Measurements from ENCODE around the gene CALHM4. TPM values are rescaled to one million over a fixed set of nuclear protein-coding genes. Genes with fewer than 3 reads are reported as not detected.

Gene CALHM4
- total RNA-seq, 6 experiments from 2014 or later: not detected

- peak; percentile 87 to 95 (median 92) for ATAC-seq
- H3K9me3 ChIP-seq: no peaks in the 10 kb centered on the region
- 58% methylated on average over 12 of the region's 12 CpGs for WGBS (ENCODE audit: insufficient coverage, low coverage, low lambda C conversion rate, missing lambda C conversion rate)
- no peak overlapping the region for H3K4me3 ChIP-seq
- H3K4me1 ChIP-seq: peaks cover 0 to 6% (median 0%) of the 10 kb centered on the region in 4 donors
- H3K27me3 ChIP-seq: no peaks in the 10 kb centered on the region
- H3K27ac ChIP-seq: no peak overlapping the region
- H3K36me3 ChIP-seq: no peaks in the 10 kb centered on the region
- no peak for TF ChIP-seq POLR2A (IDR thresholded peaks at IDR 0.05)
- TF ChIP-seq, protein P1, sequence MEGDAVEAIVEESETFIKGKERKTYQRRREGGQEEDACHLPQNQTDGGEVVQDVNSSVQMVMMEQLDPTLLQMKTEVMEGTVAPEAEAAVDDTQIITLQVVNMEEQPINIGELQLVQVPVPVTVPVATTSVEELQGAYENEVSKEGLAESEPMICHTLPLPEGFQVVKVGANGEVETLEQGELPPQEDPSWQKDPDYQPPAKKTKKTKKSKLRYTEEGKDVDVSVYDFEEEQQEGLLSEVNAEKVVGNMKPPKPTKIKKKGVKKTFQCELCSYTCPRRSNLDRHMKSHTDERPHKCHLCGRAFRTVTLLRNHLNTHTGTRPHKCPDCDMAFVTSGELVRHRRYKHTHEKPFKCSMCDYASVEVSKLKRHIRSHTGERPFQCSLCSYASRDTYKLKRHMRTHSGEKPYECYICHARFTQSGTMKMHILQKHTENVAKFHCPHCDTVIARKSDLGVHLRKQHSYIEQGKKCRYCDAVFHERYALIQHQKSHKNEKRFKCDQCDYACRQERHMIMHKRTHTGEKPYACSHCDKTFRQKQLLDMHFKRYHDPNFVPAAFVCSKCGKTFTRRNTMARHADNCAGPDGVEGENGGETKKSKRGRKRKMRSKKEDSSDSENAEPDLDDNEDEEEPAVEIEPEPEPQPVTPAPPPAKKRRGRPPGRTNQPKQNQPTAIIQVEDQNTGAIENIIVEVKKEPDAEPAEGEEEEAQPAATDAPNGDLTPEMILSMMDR (IDR thresholded peaks at IDR 0.05): peak; percentile 77 to 87 (median 82)
- intact Hi-C loops (cut with DNase I): no loop called here
- peak in 1 of 3 donors; percentile 58 for DNase-seq
Measured at GRCh38 chr6:116531675-116532570, 21.6 kb upstream of the CALHM4 start.

DNA sequence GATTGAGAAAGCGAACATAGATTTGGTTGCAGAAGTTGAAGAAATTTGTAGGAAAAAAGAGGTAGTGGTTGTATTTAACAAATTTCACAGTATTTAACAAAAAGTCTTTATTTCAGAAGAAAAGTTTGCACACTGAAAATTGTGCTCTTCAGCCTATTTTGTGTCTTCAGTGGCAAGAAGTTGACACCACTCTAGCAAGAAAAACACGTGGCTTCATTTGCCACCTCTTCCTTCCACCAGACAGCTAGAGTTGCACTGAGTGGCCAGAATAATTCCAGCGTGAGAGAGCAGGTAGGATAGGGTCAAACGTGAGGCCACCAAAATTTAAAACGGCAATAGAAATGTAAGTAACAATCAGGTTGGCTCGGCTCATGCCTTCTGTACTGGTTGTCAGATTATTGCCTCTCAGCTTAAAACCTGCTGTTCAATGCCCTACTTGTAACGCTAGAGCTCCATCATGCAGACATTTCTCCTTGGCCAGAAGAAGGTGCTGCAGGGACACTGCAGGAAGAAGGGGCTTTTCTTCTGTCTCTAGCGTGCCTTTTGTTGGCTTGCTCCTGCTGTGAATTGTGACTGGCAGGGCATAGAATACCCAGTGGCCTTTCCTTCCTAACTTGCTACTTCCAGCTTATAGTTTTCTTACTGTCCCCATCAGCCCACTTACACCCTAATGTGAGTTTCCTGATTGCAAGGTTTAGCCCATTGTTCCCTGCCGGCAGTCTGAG, 20.2 kb upstream of the CALHM4 start:
- H3K4me1 ChIP-seq: peaks cover 0 to 6% (median 0%) of the 10 kb centered on the region in 4 donors
- intact Hi-C loops (cut with DNase I): no loop called here
- no peak overlapping the region for H3K27ac ChIP-seq
- ATAC-seq: no peak
- TF ChIP-seq, protein P1 (IDR thresholded peaks at IDR 0.05): no peak
- no peak for TF ChIP-seq POLR2A (IDR thresholded peaks at IDR 0.05)
- DNase-seq: no peak
- H3K27me3 ChIP-seq: no peaks in the 10 kb centered on the region
- WGBS (ENCODE audit: insufficient coverage, low coverage, low lambda C conversion rate, missing lambda C conversion rate): 66% methylated on average over 8 of the region's 9 CpGs
- H3K9me3 ChIP-seq: no peaks in the 10 kb centered on the region
- no peak overlapping the region for H3K4me3 ChIP-seq
- H3K36me3 ChIP-seq: no peaks in the 10 kb centered on the region

DNA sequence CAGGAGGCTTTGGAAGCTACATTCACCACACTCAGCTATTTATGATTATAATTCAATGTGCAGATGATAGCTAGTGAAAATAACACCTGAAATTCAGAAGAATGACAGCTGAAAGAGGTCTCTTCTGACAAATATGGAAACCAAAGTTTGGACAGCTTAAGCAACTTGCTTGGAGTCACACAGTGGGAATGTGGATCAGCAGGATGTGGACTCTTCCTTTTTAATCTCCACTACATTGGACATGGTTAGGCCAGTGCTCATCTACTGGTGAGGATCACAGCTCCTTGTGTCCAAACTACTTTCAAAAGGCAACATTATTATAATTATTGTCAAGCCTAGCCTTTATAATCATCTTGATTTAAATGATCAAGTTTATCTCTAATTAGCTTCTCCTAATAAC, 18.4 kb upstream of the CALHM4 start:
- Histone ChIP-seq H3K27ac (no peak overlapping the region), H3K4me1 (peaks cover 0 to 6% (median 0%) of the 10 kb centered on the region in 4 donors), H3K9me3 (no peaks in the 10 kb centered on the region), H3K4me3 (no peak overlapping the region), H3K36me3 (no peaks in the 10 kb centered on the region), H3K27me3 (no peaks in the 10 kb centered on the region)
- ATAC-seq (no peak), DNase-seq (no peak)
- intact Hi-C loops (cut with DNase I): no loop called here
- TF ChIP-seq, protein P1 (IDR thresholded peaks at IDR 0.05): no peak
- TF ChIP-seq POLR2A (IDR thresholded peaks at IDR 0.05): no peak

DNA sequence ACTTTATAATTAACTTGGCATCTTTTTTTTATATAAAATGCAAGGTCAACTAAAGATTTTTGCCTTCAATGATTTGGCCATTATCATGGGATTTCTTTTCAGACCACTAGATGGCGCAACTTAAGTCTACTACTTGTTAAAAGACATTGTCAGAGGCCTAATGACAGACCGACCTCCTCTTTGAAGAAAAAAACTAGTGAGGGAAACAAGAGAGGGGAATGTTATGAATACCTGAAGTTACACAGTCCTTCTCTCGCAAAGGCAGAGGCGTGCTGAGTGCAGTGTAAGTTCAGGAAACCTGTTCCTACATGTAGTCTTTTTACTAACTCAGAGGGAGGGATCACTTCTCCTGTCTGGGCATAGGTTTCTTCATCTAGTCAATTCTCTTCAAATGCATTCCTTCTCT, 17.3 kb upstream of the CALHM4 start:
- no peaks in the 10 kb centered on the region for H3K9me3 ChIP-seq
- H3K27me3 ChIP-seq: no peaks in the 10 kb centered on the region
- no peaks in the 10 kb centered on the region for H3K36me3 ChIP-seq
- WGBS (ENCODE audit: insufficient coverage, low coverage, low lambda C conversion rate, missing lambda C conversion rate): 10% methylated on average over 4 of the region's 4 CpGs
- H3K27ac ChIP-seq: no peak overlapping the region
- intact Hi-C loops (cut with DNase I): no loop called here
- peaks cover 0 to 6% (median 0%) of the 10 kb centered on the region in 4 donors for H3K4me1 ChIP-seq
- H3K4me3 ChIP-seq: no peak overlapping the region
- TF ChIP-seq, protein P1 (IDR thresholded peaks at IDR 0.05): peak; percentile 68 to 81 (median 78)
- TF ChIP-seq POLR2A (IDR thresholded peaks at IDR 0.05): no peak
- no peak for DNase-seq
- ATAC-seq: peak; percentile 73 to 88 (median 84)

All from right lobe of liver (tissue), 6 donors.